Retinal pigment epithelial cell (primary cell): ENCODE data around the gene RGS11.

Source experiments
- DNase-seq: peaks from one replicate; pipeline ENCODE4 v3.0.0-alpha.2; 2010; ENCODE audit warnings: low read depth
- H3K4me3 ChIP-seq: 2 replicates; pipeline ENCODE4 v1.5.1; 2011; ENCODE audit warnings: mild to moderate bottlenecking, low read length, control low read depth, moderate library complexity
- TF ChIP-seq, protein P1 (sequence below): conservative IDR thresholded peaks from 2 replicates; pipeline ENCODE4 v1.5.1; 2011; ENCODE audit warnings: low read depth, low read length, control low read depth, inconsistent platforms

RGS11 gene

GRCh38 chr16:253833-254232 is 21.9 kb downstream of the RGS11 start:
- TF ChIP-seq, protein P1, sequence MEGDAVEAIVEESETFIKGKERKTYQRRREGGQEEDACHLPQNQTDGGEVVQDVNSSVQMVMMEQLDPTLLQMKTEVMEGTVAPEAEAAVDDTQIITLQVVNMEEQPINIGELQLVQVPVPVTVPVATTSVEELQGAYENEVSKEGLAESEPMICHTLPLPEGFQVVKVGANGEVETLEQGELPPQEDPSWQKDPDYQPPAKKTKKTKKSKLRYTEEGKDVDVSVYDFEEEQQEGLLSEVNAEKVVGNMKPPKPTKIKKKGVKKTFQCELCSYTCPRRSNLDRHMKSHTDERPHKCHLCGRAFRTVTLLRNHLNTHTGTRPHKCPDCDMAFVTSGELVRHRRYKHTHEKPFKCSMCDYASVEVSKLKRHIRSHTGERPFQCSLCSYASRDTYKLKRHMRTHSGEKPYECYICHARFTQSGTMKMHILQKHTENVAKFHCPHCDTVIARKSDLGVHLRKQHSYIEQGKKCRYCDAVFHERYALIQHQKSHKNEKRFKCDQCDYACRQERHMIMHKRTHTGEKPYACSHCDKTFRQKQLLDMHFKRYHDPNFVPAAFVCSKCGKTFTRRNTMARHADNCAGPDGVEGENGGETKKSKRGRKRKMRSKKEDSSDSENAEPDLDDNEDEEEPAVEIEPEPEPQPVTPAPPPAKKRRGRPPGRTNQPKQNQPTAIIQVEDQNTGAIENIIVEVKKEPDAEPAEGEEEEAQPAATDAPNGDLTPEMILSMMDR = no peak
- H3K4me3 ChIP-seq = no peak overlapping the region
- DNase-seq = no peak

- TF ChIP-seq, protein P1 = no peak
- H3K4me3 ChIP-seq = no peak overlapping the region
- no peak for DNase-seq
These were observed 23.1 kb downstream of the RGS11 start for GRCh38 chr16:252366-253337.

DNA sequence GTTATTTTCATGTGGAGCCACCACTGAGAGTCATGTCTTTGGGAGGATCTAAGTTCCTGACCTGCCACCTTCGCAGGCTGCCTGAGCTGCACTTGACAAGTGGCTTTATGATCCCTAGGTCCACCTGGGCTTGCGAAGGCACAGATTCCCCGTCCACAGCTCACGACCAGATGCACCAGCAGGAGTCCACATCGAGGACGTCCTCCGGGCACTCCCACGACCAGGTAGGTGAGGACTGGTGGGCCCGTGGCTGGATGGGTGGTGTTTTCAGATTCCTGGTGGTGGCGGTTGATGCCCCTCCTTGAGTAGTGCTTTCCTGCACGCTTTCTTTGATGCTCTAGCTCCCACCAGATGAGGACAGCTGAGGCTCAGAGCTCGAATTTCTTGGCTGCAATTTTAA is 26.3 kb downstream of the RGS11 start:
- H3K4me3 ChIP-seq = no peak overlapping the region
- TF ChIP-seq, protein P1 = no peak
- no peak for DNase-seq

- DNase-seq = no peak
- TF ChIP-seq, protein P1 = no peak
These were observed 28.7 kb downstream of the RGS11 start for GRCh38 chr16:247027-247426.

GRCh38 chr16:245105-245504 is 30.6 kb downstream of the RGS11 start:
- no peak overlapping the region for H3K4me3 ChIP-seq

More at GRCh38 chr16:247027-247426, 28.7 kb downstream of the RGS11 start:
- no peak overlapping the region for H3K4me3 ChIP-seq

GRCh38 chr16:243348-243747 is 32.4 kb downstream of the RGS11 start:
- TF ChIP-seq, protein P1 = no peak

More at GRCh38 chr16:245105-245504, 30.6 kb downstream of the RGS11 start:
- TF ChIP-seq, protein P1 = no peak
- no peak for DNase-seq

GRCh38 chr16:242281-242680 is 33.5 kb downstream of the RGS11 start:
- H3K4me3 ChIP-seq = no peak overlapping the region
- no peak for DNase-seq
- TF ChIP-seq, protein P1 = no peak

More at GRCh38 chr16:243348-243747, 32.4 kb downstream of the RGS11 start:
- DNase-seq = no peak
- H3K4me3 ChIP-seq = no peak overlapping the region
